ENCODE measurements around the gene DYRK2. TPM values are rescaled to one million over a fixed set of nuclear protein-coding genes. Genes with fewer than 3 reads are reported as not detected.

The DYRK2 gene
- total and polyA plus RNA-seq, 4 donors = 1.2 to 8.8 (median 4.9) TPM

GRCh38 chr12:67695974-67696373 lies 47.4 kb downstream of the DYRK2 start:
- TF ChIP-seq RAD21 (IDR thresholded peaks at IDR 0.05) (no peak), FOXA2 (IDR thresholded peaks at IDR 0.05) (no peak), ZBTB33 (IDR thresholded peaks at IDR 0.05) (no peak), GABPA (IDR thresholded peaks at IDR 0.05 in 1 of 2, conservative IDR thresholded peaks at IDR 0.05 in 1 of 2) (no peak), EGR1 (IDR thresholded peaks at IDR 0.05; ENCODE audit: low read depth in 2 of 2) (no peak), ATF3 (IDR thresholded peaks at IDR 0.05) (no peak), MAX (IDR thresholded peaks at IDR 0.05) (no peak), FOXA1 (IDR thresholded peaks at IDR 0.05) (no peak), RXRA (IDR thresholded peaks at IDR 0.05) (no peak), HNF4G (IDR thresholded peaks at IDR 0.05) (no peak), NR2F2 (IDR thresholded peaks at IDR 0.05) (no peak), TAF1 (conservative IDR thresholded peaks at IDR 0.05) (no peak), SP1 (IDR thresholded peaks at IDR 0.05) (no peak), YY1 (IDR thresholded peaks at IDR 0.05) (no peak)
- TF ChIP-seq, protein P1, sequence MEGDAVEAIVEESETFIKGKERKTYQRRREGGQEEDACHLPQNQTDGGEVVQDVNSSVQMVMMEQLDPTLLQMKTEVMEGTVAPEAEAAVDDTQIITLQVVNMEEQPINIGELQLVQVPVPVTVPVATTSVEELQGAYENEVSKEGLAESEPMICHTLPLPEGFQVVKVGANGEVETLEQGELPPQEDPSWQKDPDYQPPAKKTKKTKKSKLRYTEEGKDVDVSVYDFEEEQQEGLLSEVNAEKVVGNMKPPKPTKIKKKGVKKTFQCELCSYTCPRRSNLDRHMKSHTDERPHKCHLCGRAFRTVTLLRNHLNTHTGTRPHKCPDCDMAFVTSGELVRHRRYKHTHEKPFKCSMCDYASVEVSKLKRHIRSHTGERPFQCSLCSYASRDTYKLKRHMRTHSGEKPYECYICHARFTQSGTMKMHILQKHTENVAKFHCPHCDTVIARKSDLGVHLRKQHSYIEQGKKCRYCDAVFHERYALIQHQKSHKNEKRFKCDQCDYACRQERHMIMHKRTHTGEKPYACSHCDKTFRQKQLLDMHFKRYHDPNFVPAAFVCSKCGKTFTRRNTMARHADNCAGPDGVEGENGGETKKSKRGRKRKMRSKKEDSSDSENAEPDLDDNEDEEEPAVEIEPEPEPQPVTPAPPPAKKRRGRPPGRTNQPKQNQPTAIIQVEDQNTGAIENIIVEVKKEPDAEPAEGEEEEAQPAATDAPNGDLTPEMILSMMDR (IDR thresholded peaks at IDR 0.05; ENCODE audit: low read depth, low read length, missing input control) = no peak
- H3K4me3 ChIP-seq (ENCODE audit: low read depth in 1 of 3, low read length in 3 of 3) = no peak overlapping the region
- H3K36me3 ChIP-seq (ENCODE audit: control insufficient read depth in 4 of 4, insufficient read depth in 3 of 4, low read depth in 1 of 4, low read length in 3 of 4) = no peaks in the 10 kb centered on the region
- H3K27me3 ChIP-seq (ENCODE audit: control insufficient read depth in 4 of 4, insufficient read depth in 4 of 4, low read length in 3 of 4) = peaks cover 0 to 3% (median 0%) of the 10 kb centered on the region in 4 donors
- DNase-seq (ENCODE audit: low spot score) = no peak
- no peaks in the 10 kb centered on the region for H3K9me3 ChIP-seq (ENCODE audit: control insufficient read depth in 4 of 4, low read length in 3 of 4)
- H3K27ac ChIP-seq (ENCODE audit: low read depth in 1 of 2, low read length in 2 of 2) = no peak overlapping the region
- WGBS = 86% methylated on average over 2 of the region's 2 CpGs
- no peaks in the 10 kb centered on the region for H3K4me1 ChIP-seq (ENCODE audit: control insufficient read depth in 4 of 4, insufficient read depth in 4 of 4, low read length in 3 of 4)
- H3K9ac ChIP-seq (ENCODE audit: low read depth in 1 of 2, low read length in 2 of 2) = no peak overlapping the region

DNA sequence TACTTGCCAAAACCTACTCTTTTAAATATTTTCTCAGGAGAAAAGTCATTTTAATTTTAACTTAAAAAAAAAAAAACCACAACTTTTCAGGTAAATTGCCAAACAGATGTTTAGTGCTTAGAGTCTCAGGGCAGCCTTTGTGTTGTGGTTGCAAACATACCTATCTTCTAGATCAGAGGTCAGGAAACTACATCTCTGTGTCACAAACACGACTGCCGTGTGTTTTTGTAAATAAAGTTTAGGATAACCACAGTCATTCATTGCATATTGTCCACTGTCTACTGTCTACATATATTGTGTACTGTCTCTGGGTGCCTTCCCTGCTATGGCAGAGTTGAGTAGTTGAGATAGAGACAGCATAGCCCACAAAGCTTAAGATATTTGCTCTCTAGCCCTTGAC lies 48.9 kb downstream of the DYRK2 start:
- no peak overlapping the region for H3K4me3 ChIP-seq (ENCODE audit: low read depth in 1 of 3, low read length in 3 of 3)
- no peaks in the 10 kb centered on the region for H3K36me3 ChIP-seq (ENCODE audit: control insufficient read depth in 4 of 4, insufficient read depth in 3 of 4, low read depth in 1 of 4, low read length in 3 of 4)
- no peaks in the 10 kb centered on the region for H3K4me1 ChIP-seq (ENCODE audit: control insufficient read depth in 4 of 4, insufficient read depth in 4 of 4, low read length in 3 of 4)
- no peak overlapping the region for H3K9ac ChIP-seq (ENCODE audit: low read depth in 1 of 2, low read length in 2 of 2)
- H3K27me3 ChIP-seq (ENCODE audit: control insufficient read depth in 4 of 4, insufficient read depth in 4 of 4, low read length in 3 of 4) = peaks cover 0 to 3% (median 0%) of the 10 kb centered on the region in 4 donors
- WGBS = 54% methylated on average over 2 of the region's 2 CpGs
- no peak overlapping the region for H3K27ac ChIP-seq (ENCODE audit: low read depth in 1 of 2, low read length in 2 of 2)
- DNase-seq (ENCODE audit: low spot score) = no peak
- H3K9me3 ChIP-seq (ENCODE audit: control insufficient read depth in 4 of 4, low read length in 3 of 4) = no peaks in the 10 kb centered on the region
- TF ChIP-seq ATF3 (IDR thresholded peaks at IDR 0.05) (no peak), JUND (IDR thresholded peaks at IDR 0.05) (no peak), YY1 (IDR thresholded peaks at IDR 0.05) (no peak), RXRA (IDR thresholded peaks at IDR 0.05) (no peak), HNF4A (conservative IDR thresholded peaks at IDR 0.05) (no peak), FOXA2 (IDR thresholded peaks at IDR 0.05) (no peak), RAD21 (IDR thresholded peaks at IDR 0.05) (no peak), EGR1 (IDR thresholded peaks at IDR 0.05; ENCODE audit: low read depth in 2 of 2) (no peak), HNF4G (IDR thresholded peaks at IDR 0.05) (no peak), NR2F2 (IDR thresholded peaks at IDR 0.05) (no peak), GABPA (IDR thresholded peaks at IDR 0.05 in 1 of 2, conservative IDR thresholded peaks at IDR 0.05 in 1 of 2) (no peak)
- TF ChIP-seq, protein P1 (IDR thresholded peaks at IDR 0.05; ENCODE audit: low read depth, low read length, missing input control) = no peak

All from liver (tissue), 9 donors.